B cell (primary cell): Measurements from ENCODE around the gene ADAMTS17.

Source experiments
- CTCF ChIP-seq: fragments of 200-600 bp; IDR thresholded peaks from one replicate; pipeline ENCODE4 v1.8.0; 2022; ENCODE audit warnings: antibody characterized with exemption, mild to moderate bottlenecking
- EZH2 ChIP-seq: IDR thresholded peaks from 2 replicates; pipeline ENCODE4 v1.6.1; 2012; ENCODE audit warnings: borderline replicate concordance, low read depth, mild to moderate bottlenecking, moderate library complexity, low read length; ENCODE audit not compliant: insufficient read depth, poor library complexity, severe bottlenecking

GRCh38 chr15:100285641-100286295 lies 56.0 kb downstream of the ADAMTS17 start:
- TF ChIP-seq CTCF, result no peak
- TF ChIP-seq EZH2, result no peak
